Measurements from ENCODE around the gene STAT2. TPM values are rescaled to one million over a fixed set of nuclear protein-coding genes. Genes with fewer than 3 reads are reported as not detected.
"Not testable (repeated sequence)": the region's sequence is repeated elsewhere in the genome, so short reads cannot be mapped to it uniquely, and the experiment has no call there.

The STAT2 gene
- total RNA-seq, 1 donor from 2014 or later = 85.6 TPM

- Histone ChIP-seq H3K36me3 (ENCODE audit: control insufficient read depth in 3 of 3, insufficient read depth in 3 of 3, low read length in 3 of 3) (peaks cover 8 to 11% (median 9%) of the 10 kb centered on the region in 3 donors), H3K27me3 (ENCODE audit: control insufficient read depth in 3 of 3, insufficient read depth in 3 of 3, low read length in 3 of 3) (no peaks in the 10 kb centered on the region), H3K4me1 (ENCODE audit: control insufficient read depth in 3 of 3, insufficient read depth in 3 of 3, low read length in 3 of 3) (peaks cover 15 to 19% (median 16%) of the 10 kb centered on the region in 3 donors), H3K27ac (ENCODE audit: low read depth, low read length) (peak overlapping the region; percentile 94), H3K9ac (ENCODE audit: low read depth in 1 of 3, low read length in 3 of 3) (peak overlapping the region in 2 of 3 donors; percentile 85 to 93), H3K4me3 (ENCODE audit: low read length in 3 of 3) (peak overlapping the region; percentile 83 to 92 (median 87)), H3K9me3 (ENCODE audit: control insufficient read depth in 3 of 3, low read length in 3 of 3) (no peaks in the 10 kb centered on the region)
Measured at GRCh38 chr12:56332512-56333196, 27.3 kb downstream of the STAT2 start.

- no peaks in the 10 kb centered on the region for H3K9me3 ChIP-seq (ENCODE audit: control insufficient read depth in 3 of 3, low read length in 3 of 3)
- no peak overlapping the region for H3K4me3 ChIP-seq (ENCODE audit: low read length in 3 of 3)
- H3K27ac ChIP-seq (ENCODE audit: low read depth, low read length) = no peak overlapping the region
- H3K9ac ChIP-seq (ENCODE audit: low read depth in 1 of 3, low read length in 3 of 3) = no peak overlapping the region
- no peaks in the 10 kb centered on the region for H3K27me3 ChIP-seq (ENCODE audit: control insufficient read depth in 3 of 3, insufficient read depth in 3 of 3, low read length in 3 of 3)
- peaks cover 15 to 19% (median 16%) of the 10 kb centered on the region in 3 donors for H3K4me1 ChIP-seq (ENCODE audit: control insufficient read depth in 3 of 3, insufficient read depth in 3 of 3, low read length in 3 of 3)
- H3K36me3 ChIP-seq (ENCODE audit: control insufficient read depth in 3 of 3, insufficient read depth in 3 of 3, low read length in 3 of 3) = peaks cover 22 to 27% (median 25%) of the 10 kb centered on the region in 3 donors
Measured at GRCh38 chr12:56330936-56331490, 28.9 kb downstream of the STAT2 start.

GRCh38 chr12:56326533-56326932, 33.4 kb downstream of the STAT2 start:
- Histone ChIP-seq H3K9ac (ENCODE audit: low read depth in 1 of 3, low read length in 3 of 3) (no peak overlapping the region), H3K4me1 (ENCODE audit: control insufficient read depth in 3 of 3, insufficient read depth in 3 of 3, low read length in 3 of 3) (no peaks in the 10 kb centered on the region), H3K36me3 (ENCODE audit: control insufficient read depth in 3 of 3, insufficient read depth in 3 of 3, low read length in 3 of 3) (peaks cover 48 to 70% (median 67%) of the 10 kb centered on the region in 3 donors), H3K27me3 (ENCODE audit: control insufficient read depth in 3 of 3, insufficient read depth in 3 of 3, low read length in 3 of 3) (no peaks in the 10 kb centered on the region), H3K9me3 (ENCODE audit: control insufficient read depth in 3 of 3, low read length in 3 of 3) (no peaks in the 10 kb centered on the region), H3K27ac (ENCODE audit: low read depth, low read length) (no peak overlapping the region), H3K4me3 (ENCODE audit: low read length in 3 of 3) (no peak overlapping the region)

- Histone ChIP-seq H3K4me3 (ENCODE audit: low read length in 3 of 3) (no peak overlapping the region), H3K36me3 (ENCODE audit: control insufficient read depth in 3 of 3, insufficient read depth in 3 of 3, low read length in 3 of 3) (peaks cover 48 to 70% (median 68%) of the 10 kb centered on the region in 3 donors), H3K27me3 (ENCODE audit: control insufficient read depth in 3 of 3, insufficient read depth in 3 of 3, low read length in 3 of 3) (no peaks in the 10 kb centered on the region), H3K9ac (ENCODE audit: low read depth in 1 of 3, low read length in 3 of 3) (no peak overlapping the region), H3K4me1 (ENCODE audit: control insufficient read depth in 3 of 3, insufficient read depth in 3 of 3, low read length in 3 of 3) (no peaks in the 10 kb centered on the region), H3K27ac (ENCODE audit: low read depth, low read length) (no peak overlapping the region), H3K9me3 (ENCODE audit: control insufficient read depth in 3 of 3, low read length in 3 of 3) (no peaks in the 10 kb centered on the region)
Measured at GRCh38 chr12:56326126-56326525, 33.8 kb downstream of the STAT2 start.

- H3K27ac ChIP-seq (ENCODE audit: low read depth, low read length) = no peak overlapping the region
- H3K4me1 ChIP-seq (ENCODE audit: control insufficient read depth in 3 of 3, insufficient read depth in 3 of 3, low read length in 3 of 3) = no peaks in the 10 kb centered on the region
- no peak overlapping the region for H3K4me3 ChIP-seq (ENCODE audit: low read length in 3 of 3)
- H3K27me3 ChIP-seq (ENCODE audit: control insufficient read depth in 3 of 3, insufficient read depth in 3 of 3, low read length in 3 of 3) = no peaks in the 10 kb centered on the region
- no peak overlapping the region for H3K9ac ChIP-seq (ENCODE audit: low read depth in 1 of 3, low read length in 3 of 3)
- H3K9me3 ChIP-seq (ENCODE audit: control insufficient read depth in 3 of 3, low read length in 3 of 3) = no peaks in the 10 kb centered on the region
- H3K36me3 ChIP-seq (ENCODE audit: control insufficient read depth in 3 of 3, insufficient read depth in 3 of 3, low read length in 3 of 3) = peaks cover 55 to 80% (median 78%) of the 10 kb centered on the region in 3 donors
Measured at GRCh38 chr12:56324206-56324605, 35.7 kb downstream of the STAT2 start.

GRCh38 chr12:56321610-56322009, 38.3 kb downstream of the STAT2 start:
- H3K4me1 ChIP-seq (ENCODE audit: control insufficient read depth in 3 of 3, insufficient read depth in 3 of 3, low read length in 3 of 3); H3K9ac ChIP-seq (ENCODE audit: low read depth in 1 of 3, low read length in 3 of 3); H3K27ac ChIP-seq (ENCODE audit: low read depth, low read length); H3K9me3 ChIP-seq (ENCODE audit: control insufficient read depth in 3 of 3, low read length in 3 of 3); H3K4me3 ChIP-seq (ENCODE audit: low read length in 3 of 3); H3K27me3 ChIP-seq (ENCODE audit: control insufficient read depth in 3 of 3, insufficient read depth in 3 of 3, low read length in 3 of 3): not testable (repeated sequence)
- peaks cover 49 to 69% (median 68%) of the 10 kb centered on the region in 3 donors for H3K36me3 ChIP-seq (ENCODE audit: control insufficient read depth in 3 of 3, insufficient read depth in 3 of 3, low read length in 3 of 3)

GRCh38 chr12:56321027-56321426, 38.9 kb downstream of the STAT2 start:
- Histone ChIP-seq H3K4me3 (ENCODE audit: low read length in 3 of 3) (no peak overlapping the region), H3K9me3 (ENCODE audit: control insufficient read depth in 3 of 3, low read length in 3 of 3) (no peaks in the 10 kb centered on the region), H3K27me3 (ENCODE audit: control insufficient read depth in 3 of 3, insufficient read depth in 3 of 3, low read length in 3 of 3) (no peaks in the 10 kb centered on the region), H3K9ac (ENCODE audit: low read depth in 1 of 3, low read length in 3 of 3) (no peak overlapping the region), H3K27ac (ENCODE audit: low read depth, low read length) (no peak overlapping the region), H3K4me1 (ENCODE audit: control insufficient read depth in 3 of 3, insufficient read depth in 3 of 3, low read length in 3 of 3) (peaks cover 8% of the 10 kb centered on the region in 3 donors), H3K36me3 (ENCODE audit: control insufficient read depth in 3 of 3, insufficient read depth in 3 of 3, low read length in 3 of 3) (peaks cover 45 to 63% (median 62%) of the 10 kb centered on the region in 3 donors)

GRCh38 chr12:56317675-56318074, 42.2 kb downstream of the STAT2 start:
- H3K27ac ChIP-seq (ENCODE audit: low read depth, low read length) = no peak overlapping the region
- no peak overlapping the region for H3K9ac ChIP-seq (ENCODE audit: low read depth in 1 of 3, low read length in 3 of 3)
- H3K9me3 ChIP-seq (ENCODE audit: control insufficient read depth in 3 of 3, low read length in 3 of 3) = no peaks in the 10 kb centered on the region
- H3K36me3 ChIP-seq (ENCODE audit: control insufficient read depth in 3 of 3, insufficient read depth in 3 of 3, low read length in 3 of 3) = peaks cover 24 to 39% (median 32%) of the 10 kb centered on the region in 3 donors
- H3K27me3 ChIP-seq (ENCODE audit: control insufficient read depth in 3 of 3, insufficient read depth in 3 of 3, low read length in 3 of 3) = no peaks in the 10 kb centered on the region
- peaks cover 17 to 24% (median 18%) of the 10 kb centered on the region in 3 donors for H3K4me1 ChIP-seq (ENCODE audit: control insufficient read depth in 3 of 3, insufficient read depth in 3 of 3, low read length in 3 of 3)
- H3K4me3 ChIP-seq (ENCODE audit: low read length in 3 of 3) = no peak overlapping the region

DNA sequence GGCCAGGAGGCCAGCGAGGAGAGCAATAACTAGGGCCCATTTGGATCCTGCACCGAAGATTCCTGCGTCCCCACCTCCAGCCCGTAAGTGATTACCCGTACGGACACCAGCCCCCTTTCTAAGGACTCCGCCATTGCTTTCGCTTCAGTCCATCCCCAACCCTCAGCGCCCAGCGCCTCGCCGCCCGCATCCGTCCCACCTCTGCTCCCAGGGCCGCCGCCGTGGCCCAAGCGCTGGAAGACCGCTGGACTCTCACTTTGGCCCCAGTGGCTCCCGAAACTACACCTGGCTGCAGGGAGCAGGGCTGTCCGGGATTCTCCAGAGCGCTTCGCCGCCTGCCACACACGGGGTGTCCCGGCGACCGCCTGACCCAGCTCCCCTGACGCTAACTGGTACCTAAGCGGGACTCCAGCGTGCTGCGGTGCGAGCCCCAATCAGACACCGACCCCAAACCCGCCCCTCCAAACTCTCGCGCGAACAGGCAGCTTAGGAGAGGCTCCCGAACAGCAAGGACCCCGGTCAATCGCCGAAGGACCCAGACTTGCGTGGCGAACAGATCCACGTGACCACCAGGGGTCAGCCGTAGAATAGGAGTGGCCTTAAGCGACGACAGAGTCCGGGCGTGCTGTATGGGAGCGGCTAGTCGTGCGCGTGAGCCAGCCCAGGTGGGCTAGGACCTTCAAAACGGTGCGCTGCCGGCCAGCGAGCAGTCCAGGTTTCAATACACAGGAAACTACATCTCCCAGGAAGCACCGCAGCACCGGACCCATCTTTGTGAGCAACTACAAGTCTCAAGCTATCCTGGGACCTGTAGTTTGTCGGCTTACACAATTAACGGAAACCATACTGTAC, 44.1 kb downstream of the STAT2 start, which contains the start of gene CNPY2:
Gene CNPY2 (minus strand): TSS at position 367 of the 852 bp plus-strand sequence. CDS start 771 bp downstream, outside the sequence.
- peak within 1 kb of the TSS; percentile 97 to 100 (median 100) for H3K4me3 ChIP-seq (ENCODE audit: low read length in 3 of 3)
- H3K27me3 ChIP-seq (ENCODE audit: control insufficient read depth in 3 of 3, insufficient read depth in 3 of 3, low read length in 3 of 3) = no peaks in the 10 kb centered on the region
- H3K4me1 ChIP-seq (ENCODE audit: control insufficient read depth in 3 of 3, insufficient read depth in 3 of 3, low read length in 3 of 3) = peaks cover 17 to 24% (median 18%) of the 10 kb centered on the region in 3 donors
- H3K9me3 ChIP-seq (ENCODE audit: control insufficient read depth in 3 of 3, low read length in 3 of 3) = no peaks in the 10 kb centered on the region
- H3K27ac ChIP-seq (ENCODE audit: low read depth, low read length) = peak within 1 kb of the TSS; percentile 97
- peaks cover 25 to 34% (median 27%) of the 10 kb centered on the region in 3 donors for H3K36me3 ChIP-seq (ENCODE audit: control insufficient read depth in 3 of 3, insufficient read depth in 3 of 3, low read length in 3 of 3)
- peak within 1 kb of the TSS; percentile 95 to 99 (median 98) for H3K9ac ChIP-seq (ENCODE audit: low read depth in 1 of 3, low read length in 3 of 3)

All from skeletal muscle tissue (tissue), 4 donors.